ENCODE results near the gene ALOX15.
"Not testable (repeated sequence)": the region's sequence is repeated elsewhere in the genome, so short reads cannot be mapped to it uniquely, and the experiment has no call there.

Gene ALOX15

GRCh38 chr17:4641297-4642195 is at the start of gene ALOX15:
Gene ALOX15 (minus strand): TSS chr17:4641678. CDS start chr17:4641651, 27 bp downstream.
- no peak for DNase-seq

GRCh38 chr17:4690745-4691144 is 49.3 kb upstream of the ALOX15 start:
- DNase-seq, result no peak

- not testable (repeated sequence) for DNase-seq
Measured at GRCh38 chr17:4689872-4690271, 48.4 kb upstream of the ALOX15 start.

- not testable (repeated sequence) for DNase-seq
Measured at GRCh38 chr17:4683739-4684138, 42.3 kb upstream of the ALOX15 start.

GRCh38 chr17:4679658-4680057 is 38.2 kb upstream of the ALOX15 start:
- no peak for DNase-seq

GRCh38 chr17:4678448-4679026 is 37.1 kb upstream of the ALOX15 start:
- no peak for DNase-seq

- no peak for DNase-seq
Measured at GRCh38 chr17:4676791-4677190, 35.3 kb upstream of the ALOX15 start.

- DNase-seq, result peak in 2 of 56 donors; percentile 9 to 13
Measured at GRCh38 chr17:4675791-4676190, 34.3 kb upstream of the ALOX15 start.

GRCh38 chr17:4674685-4674998 is 33.2 kb upstream of the ALOX15 start:
- DNase-seq, result no peak

GRCh38 chr17:4673986-4674684 is 32.7 kb upstream of the ALOX15 start:
- no peak for DNase-seq

GRCh38 chr17:4673169-4673568 is 31.7 kb upstream of the ALOX15 start:
- no peak for DNase-seq

GRCh38 chr17:4672751-4673150 is 31.3 kb upstream of the ALOX15 start:
- DNase-seq, result no peak

- DNase-seq, result no peak
Measured at GRCh38 chr17:4672055-4672630, 30.7 kb upstream of the ALOX15 start.

- no peak for DNase-seq
Measured at GRCh38 chr17:4667166-4667565, 25.7 kb upstream of the ALOX15 start.

- no peak for DNase-seq
Measured at GRCh38 chr17:4666296-4666695, 24.8 kb upstream of the ALOX15 start.

GRCh38 chr17:4665027-4665426 is 23.5 kb upstream of the ALOX15 start:
- DNase-seq, result no peak

GRCh38 chr17:4664230-4664629 is 22.8 kb upstream of the ALOX15 start:
- DNase-seq, result no peak

- DNase-seq, result no peak
Measured at GRCh38 chr17:4663711-4664110, 22.2 kb upstream of the ALOX15 start.

GRCh38 chr17:4658478-4659305 is 17.2 kb upstream of the ALOX15 start:
- DNase-seq, result no peak

- no peak for DNase-seq
Measured at GRCh38 chr17:4657678-4658077, 16.2 kb upstream of the ALOX15 start.

GRCh38 chr17:4655933-4656332 is 14.5 kb upstream of the ALOX15 start:
- not testable (repeated sequence) for DNase-seq

Data from nucleus accumbens (tissue), 56 donors.